ENCODE measurements around the gene NADK2. TPM values are rescaled to one million over a fixed set of nuclear protein-coding genes. Genes with fewer than 3 reads are reported as not detected.

Gene NADK2
- total and polyA plus RNA-seq, 10 of the 15 experiments (the other 5 are each of a cell fraction or from before 2014, with no cell fraction given): 2.4 to 9.0 (median 6.3) TPM

- TF ChIP-seq ATF2 (IDR thresholded peaks at IDR 0.05; ENCODE audit: low read length): peak; percentile 61
- TF ChIP-seq DPF2 (IDR thresholded peaks at IDR 0.05): peak; percentile 65
- no peak for TF ChIP-seq GATAD2B (conservative IDR thresholded peaks at IDR 0.05; ENCODE audit: low read depth)
- no peak for TF ChIP-seq MXI1 (IDR thresholded peaks at IDR 0.05; ENCODE audit: low read depth, low read length)
- TF ChIP-seq IRF4 (IDR thresholded peaks at IDR 0.05; ENCODE audit: low read depth, low read length): 0 out of 2 replicates have a peak, but pooled peaks have one; percentile 20
- peak; percentile 88 for TF ChIP-seq NFIC (IDR thresholded peaks at IDR 0.05; ENCODE audit: low read depth, low read length)
- TF ChIP-seq EP300 (IDR thresholded peaks at IDR 0.05; ENCODE audit: borderline replicate concordance in 1 of 2, control insufficient read depth in 1 of 2, low read depth in 2 of 2, low read length in 2 of 2): peak; percentile 22 to 58; a peak in 2 of 4 replicates
- TF ChIP-seq BCL11A (IDR thresholded peaks at IDR 0.05; ENCODE audit: low read depth, low read length): 0 out of 2 replicates have a peak, but pooled peaks have one; percentile 26
- TF ChIP-seq NFYB (IDR thresholded peaks at IDR 0.05; ENCODE audit: insufficient read depth, low read depth, low read length): no peak
- TF ChIP-seq MEF2B (IDR thresholded peaks at IDR 0.05; ENCODE audit: partially characterized antibody, poor library complexity, severe bottlenecking): peak; percentile 78
- peak; percentile 44; the same call in 1 of the 2 replicates for TF ChIP-seq FOXM1 (IDR thresholded peaks at IDR 0.05; ENCODE audit: low read depth, low read length)
- TF ChIP-seq, protein P1, sequence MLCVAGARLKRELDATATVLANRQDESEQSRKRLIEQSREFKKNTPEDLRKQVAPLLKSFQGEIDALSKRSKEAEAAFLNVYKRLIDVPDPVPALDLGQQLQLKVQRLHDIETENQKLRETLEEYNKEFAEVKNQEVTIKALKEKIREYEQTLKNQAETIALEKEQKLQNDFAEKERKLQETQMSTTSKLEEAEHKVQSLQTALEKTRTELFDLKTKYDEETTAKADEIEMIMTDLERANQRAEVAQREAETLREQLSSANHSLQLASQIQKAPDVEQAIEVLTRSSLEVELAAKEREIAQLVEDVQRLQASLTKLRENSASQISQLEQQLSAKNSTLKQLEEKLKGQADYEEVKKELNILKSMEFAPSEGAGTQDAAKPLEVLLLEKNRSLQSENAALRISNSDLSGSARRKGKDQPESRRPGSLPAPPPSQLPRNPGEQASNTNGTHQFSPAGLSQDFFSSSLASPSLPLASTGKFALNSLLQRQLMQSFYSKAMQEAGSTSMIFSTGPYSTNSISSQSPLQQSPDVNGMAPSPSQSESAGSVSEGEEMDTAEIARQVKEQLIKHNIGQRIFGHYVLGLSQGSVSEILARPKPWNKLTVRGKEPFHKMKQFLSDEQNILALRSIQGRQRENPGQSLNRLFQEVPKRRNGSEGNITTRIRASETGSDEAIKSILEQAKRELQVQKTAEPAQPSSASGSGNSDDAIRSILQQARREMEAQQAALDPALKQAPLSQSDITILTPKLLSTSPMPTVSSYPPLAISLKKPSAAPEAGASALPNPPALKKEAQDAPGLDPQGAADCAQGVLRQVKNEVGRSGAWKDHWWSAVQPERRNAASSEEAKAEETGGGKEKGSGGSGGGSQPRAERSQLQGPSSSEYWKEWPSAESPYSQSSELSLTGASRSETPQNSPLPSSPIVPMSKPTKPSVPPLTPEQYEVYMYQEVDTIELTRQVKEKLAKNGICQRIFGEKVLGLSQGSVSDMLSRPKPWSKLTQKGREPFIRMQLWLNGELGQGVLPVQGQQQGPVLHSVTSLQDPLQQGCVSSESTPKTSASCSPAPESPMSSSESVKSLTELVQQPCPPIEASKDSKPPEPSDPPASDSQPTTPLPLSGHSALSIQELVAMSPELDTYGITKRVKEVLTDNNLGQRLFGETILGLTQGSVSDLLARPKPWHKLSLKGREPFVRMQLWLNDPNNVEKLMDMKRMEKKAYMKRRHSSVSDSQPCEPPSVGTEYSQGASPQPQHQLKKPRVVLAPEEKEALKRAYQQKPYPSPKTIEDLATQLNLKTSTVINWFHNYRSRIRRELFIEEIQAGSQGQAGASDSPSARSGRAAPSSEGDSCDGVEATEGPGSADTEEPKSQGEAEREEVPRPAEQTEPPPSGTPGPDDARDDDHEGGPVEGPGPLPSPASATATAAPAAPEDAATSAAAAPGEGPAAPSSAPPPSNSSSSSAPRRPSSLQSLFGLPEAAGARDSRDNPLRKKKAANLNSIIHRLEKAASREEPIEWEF (IDR thresholded peaks at IDR 0.05; ENCODE audit: insufficient replicate concordance, low read depth, low read length): peak; percentile 19
- TF ChIP-seq RUNX3 (IDR thresholded peaks at IDR 0.05; ENCODE audit: low read length): peak; percentile 87
- peak; percentile 76 to 78 for TF ChIP-seq IKZF2 (IDR thresholded peaks at IDR 0.05)
- TF ChIP-seq JUNB (IDR thresholded peaks at IDR 0.05): peak; percentile 80
- TF ChIP-seq MYC (IDR thresholded peaks at IDR 0.05; ENCODE audit: insufficient read depth, insufficient read length, insufficient replicate concordance, low read length, severe bottlenecking): no peak
- peak; percentile 70 for TF ChIP-seq PKNOX1 (IDR thresholded peaks at IDR 0.05)
Observed at GRCh38 chr5:36177154-36177553, 64.6 kb downstream of the NADK2 start (continued).
